GM10266 (cell line): ENCODE results near the gene NMNAT2.

Experiments
- DNase-seq: peaks from one replicate; pipeline ENCODE4 v3.0.0; 2012; ENCODE audit errors: extremely low spot score
- TF ChIP-seq, protein P1 (sequence below): IDR thresholded peaks from 2 replicates; pipeline ENCODE4 v1.5.1; 2012; ENCODE audit warnings: mild to moderate bottlenecking, low read depth; ENCODE audit not compliant: control insufficient read depth, insufficient read depth; ENCODE audit errors: missing control alignments

The NMNAT2 gene

GRCh38 chr1:183284086-183284485, 134.1 kb downstream of the NMNAT2 start:
- no peak for DNase-seq

DNA sequence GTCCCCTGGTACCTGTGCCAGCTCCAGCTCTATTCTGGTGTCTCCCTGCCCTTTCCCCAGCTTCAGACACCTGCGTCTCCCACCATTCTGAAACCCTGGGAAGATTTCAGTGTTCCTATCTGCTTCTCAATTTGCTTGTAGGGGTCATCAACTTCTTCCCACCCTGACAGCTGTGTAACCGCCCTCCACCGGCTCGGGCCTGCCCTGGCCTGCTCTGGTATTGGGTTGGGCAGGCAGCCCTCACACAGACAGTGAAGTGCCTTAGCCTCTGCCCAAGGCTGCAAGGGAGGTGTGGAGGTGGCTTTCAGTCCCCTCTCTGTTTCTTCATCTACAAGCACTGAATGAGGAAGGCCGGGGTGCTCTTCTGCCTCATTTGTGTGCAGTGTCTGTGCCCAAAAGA, 134.9 kb downstream of the NMNAT2 start:
- TF ChIP-seq, protein P1, sequence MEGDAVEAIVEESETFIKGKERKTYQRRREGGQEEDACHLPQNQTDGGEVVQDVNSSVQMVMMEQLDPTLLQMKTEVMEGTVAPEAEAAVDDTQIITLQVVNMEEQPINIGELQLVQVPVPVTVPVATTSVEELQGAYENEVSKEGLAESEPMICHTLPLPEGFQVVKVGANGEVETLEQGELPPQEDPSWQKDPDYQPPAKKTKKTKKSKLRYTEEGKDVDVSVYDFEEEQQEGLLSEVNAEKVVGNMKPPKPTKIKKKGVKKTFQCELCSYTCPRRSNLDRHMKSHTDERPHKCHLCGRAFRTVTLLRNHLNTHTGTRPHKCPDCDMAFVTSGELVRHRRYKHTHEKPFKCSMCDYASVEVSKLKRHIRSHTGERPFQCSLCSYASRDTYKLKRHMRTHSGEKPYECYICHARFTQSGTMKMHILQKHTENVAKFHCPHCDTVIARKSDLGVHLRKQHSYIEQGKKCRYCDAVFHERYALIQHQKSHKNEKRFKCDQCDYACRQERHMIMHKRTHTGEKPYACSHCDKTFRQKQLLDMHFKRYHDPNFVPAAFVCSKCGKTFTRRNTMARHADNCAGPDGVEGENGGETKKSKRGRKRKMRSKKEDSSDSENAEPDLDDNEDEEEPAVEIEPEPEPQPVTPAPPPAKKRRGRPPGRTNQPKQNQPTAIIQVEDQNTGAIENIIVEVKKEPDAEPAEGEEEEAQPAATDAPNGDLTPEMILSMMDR, result no peak
- no peak for DNase-seq

More at GRCh38 chr1:183284086-183284485, 134.1 kb downstream of the NMNAT2 start:
- TF ChIP-seq, protein P1, result no peak

DNA sequence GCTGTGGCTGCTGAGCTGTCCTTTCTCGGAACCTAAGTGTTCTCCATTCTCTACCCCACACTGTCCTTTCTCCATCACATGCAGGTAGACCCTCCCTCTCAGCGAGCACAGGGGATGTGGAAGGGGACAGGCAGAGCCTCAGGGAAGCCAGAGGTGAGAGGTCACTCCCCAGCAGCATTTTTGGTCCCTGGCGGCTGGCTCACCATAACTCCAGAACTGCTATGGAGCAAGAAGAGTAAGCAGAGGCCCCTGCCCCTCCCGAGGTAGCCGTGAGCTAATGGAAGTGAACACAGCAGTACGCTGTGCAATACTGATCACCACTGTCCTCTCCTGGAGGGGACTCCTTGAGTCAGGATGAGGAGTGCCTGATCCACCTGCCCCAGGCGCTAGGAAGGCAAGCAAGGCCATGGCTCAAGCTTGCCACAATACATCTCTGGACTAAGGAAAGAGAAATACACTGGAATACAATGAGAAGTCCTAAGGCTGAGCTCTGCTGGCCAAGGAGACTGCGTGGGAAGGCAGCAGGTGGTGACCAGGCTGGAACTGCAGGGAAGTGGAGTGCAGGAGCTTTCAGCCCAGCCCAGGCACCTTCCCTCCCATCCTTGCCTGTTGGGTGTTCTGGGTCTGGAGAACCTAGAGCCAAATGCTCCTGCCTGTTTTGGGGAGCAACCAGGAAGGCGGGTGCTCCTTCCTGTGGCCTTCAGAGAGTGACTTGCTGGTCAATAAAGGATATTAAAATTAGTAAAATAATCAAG, 135.9 kb downstream of the NMNAT2 start:
- DNase-seq, result no peak
- TF ChIP-seq, protein P1, result no peak

- DNase-seq, result peak; percentile 69
- TF ChIP-seq, protein P1, result peak; percentile 87
These were observed 136.6 kb downstream of the NMNAT2 start for GRCh38 chr1:183281553-183282091.

GRCh38 chr1:183281039-183281438, 137.1 kb downstream of the NMNAT2 start:
- DNase-seq, result no peak
- TF ChIP-seq, protein P1, result peak; percentile 11

GRCh38 chr1:183279835-183280234, 138.3 kb downstream of the NMNAT2 start:
- TF ChIP-seq, protein P1, result no peak
- no peak for DNase-seq
